Kasumi-1 (cell line): ENCODE data around the gene RASGEF1B.
A peak's percentile ranks its signal among the peaks of the same experiment; 100 is the strongest.
"Not testable (repeated sequence)": the region's sequence is repeated elsewhere in the genome, so short reads cannot be mapped to it uniquely, and the experiment has no call there.

ENCODE experiments used
- DNase-seq, 2 experiments: peaks; one replicate each; lab custom pipeline; 2025; lab: John Stamatoyannopoulos, UW

The RASGEF1B gene

DNA sequence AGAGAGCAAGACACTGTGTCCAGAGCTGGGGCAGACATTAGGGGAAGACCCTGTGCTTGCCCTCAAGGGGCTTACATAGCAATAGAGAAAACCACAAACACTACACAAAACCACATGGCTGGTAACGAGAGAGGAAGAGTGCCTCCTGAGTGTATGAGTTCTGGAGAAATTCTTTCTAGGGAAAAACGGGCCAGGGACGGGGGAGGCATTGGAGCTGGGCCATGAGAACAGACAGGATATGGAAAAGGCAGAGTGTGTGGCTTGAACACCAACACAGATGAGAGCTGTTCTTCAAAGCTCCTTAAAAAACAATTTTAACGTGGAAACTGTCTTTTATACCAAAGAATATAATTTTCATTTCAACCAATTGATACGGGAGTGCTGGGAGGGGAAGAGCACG lies 42.7 kb downstream of the RASGEF1B start:
- DNase-seq = no peak

GRCh38 chr4:81428002-81428401 lies 43.7 kb downstream of the RASGEF1B start:
- DNase-seq = no peak

- DNase-seq = no peak
Observed at GRCh38 chr4:81427344-81427821, 44.3 kb downstream of the RASGEF1B start.

DNA sequence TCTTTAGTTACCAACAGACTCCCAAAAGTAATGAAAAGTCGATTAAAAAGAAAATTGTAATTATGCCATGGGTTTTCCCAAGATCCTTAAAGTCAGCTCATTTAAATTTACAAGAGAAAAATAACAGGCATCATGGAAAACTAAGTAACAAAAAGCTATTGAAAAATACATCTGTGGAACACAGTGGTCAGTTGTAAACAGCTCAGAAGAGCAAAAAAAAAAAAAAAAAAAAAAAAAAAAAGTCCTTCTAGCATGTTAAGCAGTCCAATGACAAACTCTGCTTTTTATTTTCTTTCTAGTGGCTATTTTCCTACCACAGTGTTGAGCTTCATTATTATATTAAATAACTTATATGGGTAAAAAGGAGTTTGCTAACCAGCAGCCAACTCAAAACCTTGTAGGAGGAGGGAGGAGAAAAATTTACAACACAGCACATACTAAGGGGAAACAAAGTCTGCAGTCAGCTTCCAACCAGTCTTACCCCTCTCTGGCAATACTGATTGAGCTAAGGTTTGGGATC lies 44.9 kb downstream of the RASGEF1B start:
- no peak for DNase-seq

GRCh38 chr4:81424816-81425755 lies 46.6 kb downstream of the RASGEF1B start:
- no peak for DNase-seq

DNA sequence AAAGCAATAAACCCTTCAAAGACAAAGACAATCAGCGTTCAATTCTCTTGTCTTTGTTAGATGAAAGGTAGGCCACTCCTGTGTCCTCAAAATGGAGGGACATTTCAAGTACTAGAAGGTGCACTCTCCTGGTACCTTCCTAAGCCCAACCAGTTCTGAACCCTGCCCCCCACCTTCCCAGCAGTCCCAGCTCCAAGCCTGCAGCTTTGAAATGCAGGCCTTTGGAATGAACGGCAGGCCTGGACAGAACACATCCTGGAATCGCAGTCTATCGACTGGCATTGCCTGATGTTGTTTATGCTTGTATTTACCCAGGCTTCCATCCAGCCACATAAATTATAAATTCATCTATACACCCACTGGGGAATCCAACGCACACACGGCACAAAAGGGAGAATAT lies 47.4 kb downstream of the RASGEF1B start:
- no peak for DNase-seq

DNA sequence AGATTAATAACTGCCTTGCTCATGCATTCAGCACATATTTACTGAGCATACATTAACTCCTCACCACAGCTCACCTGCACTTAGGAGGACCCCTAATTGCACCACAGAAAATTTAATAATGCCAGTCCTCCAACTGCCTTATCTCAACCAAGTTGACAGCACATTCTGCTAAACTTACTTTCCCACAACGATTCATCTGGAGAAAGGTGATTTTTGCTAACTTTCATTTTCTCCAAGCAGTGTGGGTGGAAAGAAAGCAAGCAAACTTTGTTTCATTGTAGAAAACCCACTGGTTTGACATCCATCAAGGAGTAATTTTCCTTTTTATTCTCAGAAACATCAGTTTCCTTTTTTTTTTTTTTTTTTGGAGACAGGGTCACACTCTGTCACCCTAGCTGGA lies 49.1 kb downstream of the RASGEF1B start:
- DNase-seq = no peak

DNA sequence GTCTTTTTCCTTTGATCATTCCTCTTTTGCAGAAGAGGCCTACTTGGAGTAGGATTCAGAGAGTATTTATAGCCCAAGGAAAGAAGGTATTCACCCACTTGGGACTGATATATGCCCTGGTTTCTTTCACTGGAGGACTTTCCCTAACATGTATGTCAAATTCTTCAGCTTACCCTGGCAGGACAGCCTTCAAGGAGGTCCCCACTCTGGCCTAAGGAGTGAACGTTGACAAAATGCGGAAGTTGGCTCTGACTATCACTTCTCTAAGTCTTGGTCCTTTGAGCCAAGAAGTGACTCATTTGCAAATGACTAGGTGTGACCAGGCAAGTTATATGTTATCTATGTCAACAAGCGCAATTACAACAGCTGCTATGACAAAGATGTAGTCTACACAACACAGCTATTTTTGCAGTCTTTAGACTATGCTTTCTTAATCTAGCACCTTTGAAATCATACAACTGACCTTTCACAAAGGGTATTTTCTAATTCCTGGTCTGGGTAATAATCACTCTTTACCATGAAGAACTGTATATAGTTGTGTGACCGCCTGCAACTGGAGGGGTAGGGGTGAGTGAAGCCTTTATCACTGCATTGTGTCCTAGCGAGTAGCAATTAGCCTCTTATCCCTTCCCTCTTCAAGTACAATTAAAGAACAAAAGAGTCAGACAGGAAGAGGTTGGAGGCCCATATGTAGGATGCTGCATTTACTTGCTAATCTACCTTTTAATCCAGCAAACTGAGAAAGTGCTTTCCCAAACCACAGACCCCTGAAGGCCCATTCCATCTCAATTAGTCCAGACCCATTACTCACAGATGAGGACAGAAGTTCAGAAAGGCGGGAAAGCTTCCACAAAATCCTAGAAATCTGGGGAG lies 50.1 kb downstream of the RASGEF1B start:
- peak; percentile 82 to 92 for DNase-seq

- no peak for DNase-seq
Observed at GRCh38 chr4:81418572-81418971, 53.1 kb downstream of the RASGEF1B start.

GRCh38 chr4:81412946-81413495 lies 58.7 kb downstream of the RASGEF1B start:
- no peak for DNase-seq

GRCh38 chr4:81410680-81411079 lies 61.0 kb downstream of the RASGEF1B start:
- DNase-seq = no peak

DNA sequence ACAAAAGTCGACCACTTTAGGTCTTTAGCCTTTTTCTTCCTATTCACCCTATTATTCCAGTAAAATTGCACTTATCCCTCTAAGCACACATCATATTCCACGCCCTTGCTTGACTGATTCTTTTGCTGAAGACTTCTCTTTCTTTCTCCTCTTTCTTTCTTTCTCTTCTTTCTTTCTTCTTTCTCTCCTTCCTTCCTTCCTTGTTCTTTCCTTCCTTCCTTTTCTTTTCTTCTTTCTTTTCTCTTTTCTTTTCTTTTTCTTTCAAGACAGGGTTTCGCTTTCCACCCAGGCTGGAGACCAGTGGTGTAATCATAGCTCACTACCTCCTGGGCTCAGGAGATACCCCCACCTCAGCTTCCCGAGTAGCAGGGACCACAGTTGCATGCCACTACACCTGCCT lies 61.9 kb downstream of the RASGEF1B start:
- no peak for DNase-seq

GRCh38 chr4:81408341-81408740 lies 63.4 kb downstream of the RASGEF1B start:
- DNase-seq = no peak

DNA sequence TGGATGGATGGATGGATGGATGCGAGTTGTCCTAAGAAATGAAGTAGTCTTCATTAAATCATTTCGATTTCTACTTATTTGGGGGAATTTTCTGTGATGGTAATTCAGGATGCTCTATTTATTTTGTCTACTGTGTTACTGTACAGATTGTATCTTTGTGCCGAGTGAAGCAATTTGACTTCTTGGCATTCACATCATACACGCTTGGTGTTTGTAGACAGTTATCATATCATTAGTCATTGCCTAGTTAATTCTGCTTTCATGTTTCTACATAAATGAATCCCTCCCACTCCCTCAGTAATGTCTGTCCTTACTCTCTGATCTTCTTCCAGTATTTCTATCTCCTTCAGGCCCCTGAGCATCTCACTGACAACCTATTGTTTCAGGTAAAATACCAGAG lies 64.0 kb downstream of the RASGEF1B start:
- no peak for DNase-seq

GRCh38 chr4:81406481-81406880 lies 65.2 kb downstream of the RASGEF1B start:
- DNase-seq = not testable (repeated sequence)

DNA sequence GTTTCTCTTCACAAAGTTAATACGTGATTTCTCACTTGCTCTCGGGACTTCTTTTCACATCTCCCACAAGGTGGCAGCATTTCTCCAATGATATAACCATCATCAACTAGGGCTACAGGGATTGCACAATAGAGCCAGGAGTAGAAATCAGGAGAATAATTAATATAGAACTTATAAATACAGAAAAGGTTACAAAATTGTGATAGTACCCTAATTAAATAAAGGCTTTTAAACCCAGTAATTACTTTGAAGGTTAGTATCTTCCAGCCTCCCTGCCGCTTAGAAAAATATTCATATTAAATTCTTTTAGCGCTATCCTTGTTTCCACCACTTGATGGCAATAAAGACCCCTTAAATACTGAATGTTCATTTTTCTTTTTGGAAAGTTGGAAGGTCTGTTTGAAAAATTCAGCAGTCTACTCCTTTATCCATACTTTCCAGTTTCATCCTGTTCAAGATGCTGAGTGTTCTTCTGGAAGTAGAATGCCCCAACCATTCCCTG lies 65.8 kb downstream of the RASGEF1B start:
- peak; percentile 87 to 95 for DNase-seq

DNA sequence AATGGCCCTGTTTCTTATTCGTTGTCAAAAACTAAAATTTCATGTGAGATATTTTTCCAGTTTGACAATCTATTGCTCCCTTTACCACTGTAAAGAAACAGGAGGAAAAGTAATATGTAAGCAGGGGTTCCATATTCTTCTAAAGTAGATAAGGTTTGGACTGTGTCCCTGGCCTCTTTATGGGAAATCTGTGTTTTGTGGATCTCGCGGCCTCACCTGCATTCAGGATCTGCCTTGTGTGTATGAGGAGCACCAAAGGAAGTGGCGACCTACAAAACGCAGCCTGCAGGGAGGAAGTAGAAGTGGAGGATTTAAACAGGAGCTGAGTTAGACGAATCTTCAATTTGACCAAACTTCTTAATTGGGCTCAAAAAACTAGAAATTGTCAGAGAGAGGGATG lies 67.0 kb downstream of the RASGEF1B start:
- DNase-seq = no peak

GRCh38 chr4:81404294-81404693 lies 67.4 kb downstream of the RASGEF1B start:
- no peak for DNase-seq

GRCh38 chr4:81399306-81400086 lies 72.2 kb downstream of the RASGEF1B start:
- DNase-seq = no peak

- DNase-seq = no peak
Observed at GRCh38 chr4:81398379-81398778, 73.3 kb downstream of the RASGEF1B start.

GRCh38 chr4:81397635-81398034 lies 74.1 kb downstream of the RASGEF1B start:
- DNase-seq = no peak
